Neural cell (in vitro differentiated cells): ENCODE results near the gene POU3F1. TPM values are rescaled to one million over a fixed set of nuclear protein-coding genes. Genes with fewer than 3 reads are reported as not detected.
A peak's percentile ranks its signal among the peaks of the same experiment; 100 is the strongest.

Source experiments
- H2AFZ ChIP-seq: fragments of 200-600, 300-800 bp; sonication (generic), shearing (Covaris generic); 2 replicates; pipeline ENCODE4 v1.6.0; 2014; ENCODE audit warnings: low read depth, mild to moderate bottlenecking, antibody characterized with exemption, low read length, moderate library complexity
- H3F3A ChIP-seq: fragments of 200-600 bp; shearing (Covaris generic); 2 replicates; pipeline ENCODE4 v1.6.1; 2016; ENCODE audit warnings: mild to moderate bottlenecking, moderate library complexity, mixed read lengths, antibody characterized with exemption, low read length; ENCODE audit not compliant: insufficient read depth, poor library complexity, severe bottlenecking
- H3K27ac ChIP-seq: fragments of 200-600, 300-800 bp; sonication (generic), shearing (Covaris generic); 2 replicates; pipeline ENCODE4 v1.5.1; 2014; ENCODE audit warnings: mild to moderate bottlenecking, low read length, moderate library complexity
- H3K27me3 ChIP-seq: fragments of 300-800, 200-600 bp; sonication (generic), shearing (Covaris generic); 2 replicates; pipeline ENCODE4 v1.6.0; 2014; ENCODE audit warnings: mild to moderate bottlenecking, low read depth, low read length, moderate library complexity; ENCODE audit not compliant: insufficient read depth
- H3K36me3 ChIP-seq: fragments of 300-800, 200-600 bp; sonication (generic), shearing (Covaris generic); 2 replicates; pipeline ENCODE4 v1.5.1; 2014; ENCODE audit warnings: mild to moderate bottlenecking, antibody characterized with exemption, low read length, moderate library complexity; ENCODE audit not compliant: insufficient read depth
- H3K4me2 ChIP-seq: fragments of 300-800, 200-600 bp; sonication (generic), shearing (Covaris generic); 2 replicates; pipeline ENCODE4 v1.6.0; 2014; ENCODE audit warnings: mild to moderate bottlenecking, low read length
- H3K4me3 ChIP-seq: fragments of 300-800, 200-600 bp; sonication (generic), shearing (Covaris generic); 2 replicates; pipeline ENCODE4 v1.5.1; 2014; ENCODE audit warnings: mild to moderate bottlenecking, low read length, moderate library complexity
- H3K79me2 ChIP-seq: fragments of 200-600 bp; shearing (Covaris generic); replicated peaks from 2 replicates; pipeline ENCODE4 v1.6.0; 2014; ENCODE audit warnings: mild to moderate bottlenecking, low read length, moderate library complexity; ENCODE audit not compliant: insufficient read depth
- H3K9ac ChIP-seq: fragments of 300-800, 200-600 bp; sonication (generic), shearing (Covaris generic); 2 replicates; pipeline ENCODE4 v1.6.1; 2016; ENCODE audit warnings: mild to moderate bottlenecking, low read length, mixed read lengths
- H3K9me2 ChIP-seq: fragments of 200-600 bp; shearing (Covaris generic); 2 replicates; pipeline ENCODE4 v1.6.1; 2016; ENCODE audit warnings: mild to moderate bottlenecking, low read length, mixed read lengths; ENCODE audit not compliant: insufficient read depth
- H3K9me3 ChIP-seq: fragments of 200-600, 300-800 bp; sonication (generic), shearing (Covaris generic); 2 replicates; pipeline ENCODE4 v1.6.1; 2016; ENCODE audit warnings: mild to moderate bottlenecking, mixed run types, low read length, moderate library complexity, mixed read lengths
- H4K20me1 ChIP-seq: fragments of 200-600 bp; shearing (Covaris generic); 2 replicates; pipeline ENCODE4 v1.6.1; 2016; ENCODE audit warnings: mild to moderate bottlenecking, mixed run types; ENCODE audit not compliant: insufficient read depth
- CTCF ChIP-seq: fragments of 450-650 bp; IDR thresholded peaks from 2 replicates; pipeline ENCODE4 v1.5.1; 2014; ENCODE audit warnings: antibody characterized with exemption, mild to moderate bottlenecking, moderate library complexity; ENCODE audit not compliant: poor library complexity, severe bottlenecking
- EP300 ChIP-seq: fragments of 450-650 bp; conservative IDR thresholded peaks from 2 replicates; pipeline ENCODE4 v1.6.1; 2014; ENCODE audit warnings: antibody characterized with exemption, mild to moderate bottlenecking, moderate library complexity; ENCODE audit not compliant: poor library complexity, severe bottlenecking
- EZH2 ChIP-seq: fragments of 200-600, 300-800 bp; shearing (Covaris generic), sonication (generic); IDR thresholded peaks from 2 replicates; pipeline ENCODE4 v1.6.1; 2014; ENCODE audit warnings: antibody characterized with exemption, low read length, borderline replicate concordance, mild to moderate bottlenecking; ENCODE audit not compliant: insufficient read depth, poor library complexity, severe bottlenecking
- POLR2AphosphoS5 ChIP-seq: IDR thresholded peaks from 2 replicates; pipeline ENCODE4 v1.6.1; 2012
- RAD21 ChIP-seq: fragments of 450-650 bp; conservative IDR thresholded peaks from 2 replicates; pipeline ENCODE4 v1.6.1; 2014; ENCODE audit warnings: antibody characterized with exemption, mild to moderate bottlenecking, moderate library complexity
- REST ChIP-seq: IDR thresholded peaks from 2 replicates; pipeline ENCODE4 v1.6.1; 2012; ENCODE audit warnings: borderline replicate concordance
- SMC3 ChIP-seq: fragments of 450-650 bp; conservative IDR thresholded peaks from 2 replicates; pipeline ENCODE4 v1.6.1; 2014; ENCODE audit warnings: antibody characterized with exemption, mild to moderate bottlenecking, moderate library complexity; ENCODE audit not compliant: poor library complexity
- TAF1 ChIP-seq: IDR thresholded peaks from 2 replicates; pipeline ENCODE4 v1.6.1; 2012; ENCODE audit warnings: low read depth
- polyA plus RNA-seq: library from polyadenylated mRNA; depleted of rRNA; stranded (reverse); fragments of >200 nt; gene quantifications from 2 replicates; pipeline ENCODE4 v1.2.3, GENCODE V29; 2014

Gene POU3F1
- polyA plus RNA-seq, 1 donor from 2014 or later = 3.1 TPM

DNA sequence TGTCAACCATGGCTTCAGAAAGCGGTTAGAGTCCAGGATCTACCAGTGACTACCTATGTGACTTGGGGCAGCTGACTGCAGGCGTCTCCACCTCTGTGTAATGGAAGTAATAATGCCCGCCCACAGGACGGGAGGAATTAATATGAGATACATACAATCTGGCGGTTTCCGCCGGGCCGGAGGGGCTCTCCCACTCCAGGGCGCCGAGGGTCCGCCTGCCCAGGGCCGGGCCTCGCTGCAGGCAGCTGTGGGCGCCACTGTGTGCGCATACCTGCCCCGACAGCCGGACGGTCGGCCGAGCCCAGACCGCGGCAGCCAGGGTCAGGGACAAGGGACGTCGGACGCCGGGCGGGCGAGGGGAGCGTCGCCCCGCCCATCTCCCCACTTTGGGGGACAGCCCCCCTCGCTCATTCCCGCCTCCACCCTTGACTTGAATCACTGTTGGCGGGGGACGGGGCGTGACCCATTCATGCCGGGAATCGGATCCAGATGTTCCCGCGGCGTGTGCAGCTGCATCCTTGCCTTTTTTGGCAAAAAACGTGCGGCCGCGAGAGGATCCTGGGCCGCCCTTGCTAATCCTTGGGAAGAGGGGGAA lies 50.7 kb downstream of the POU3F1 start:
- H3K9me2 ChIP-seq = no peaks in the 10 kb centered on the region
- H3K27me3 ChIP-seq = peaks cover 6% of the 10 kb centered on the region
- TF ChIP-seq CTCF = no peak
- no peak for TF ChIP-seq SMC3
- no peak for TF ChIP-seq EP300
- TF ChIP-seq RAD21 = no peak
- TF ChIP-seq TAF1 = no peak
- TF ChIP-seq REST = no peak
- no peak for TF ChIP-seq POLR2AphosphoS5
- H3K4me2 ChIP-seq = no peak overlapping the region
- H3K27ac ChIP-seq = no peak overlapping the region
- no peaks in the 10 kb centered on the region for H3K36me3 ChIP-seq
- peak overlapping the region; percentile 36 for H3K4me3 ChIP-seq
- H3F3A ChIP-seq = no peaks in the 10 kb centered on the region
- no peak overlapping the region for H3K9ac ChIP-seq
- H3K9me3 ChIP-seq = no peaks in the 10 kb centered on the region
- H2AFZ ChIP-seq = no peak overlapping the region
- H3K79me2 ChIP-seq = no peaks in the 10 kb centered on the region
- H4K20me1 ChIP-seq = no peaks in the 10 kb centered on the region

GRCh38 chr1:37994886-37995566 lies 51.6 kb downstream of the POU3F1 start:
- Histone ChIP-seq H3K9ac (no peak overlapping the region), H4K20me1 (no peaks in the 10 kb centered on the region), H3K27ac (no peak overlapping the region), H3K36me3 (no peaks in the 10 kb centered on the region), H3F3A (no peaks in the 10 kb centered on the region), H3K27me3 (peaks cover 6% of the 10 kb centered on the region), H3K4me3 (no peak overlapping the region), H3K9me3 (no peaks in the 10 kb centered on the region), H3K4me2 (no peak overlapping the region), H3K79me2 (no peaks in the 10 kb centered on the region), H2AFZ (no peak overlapping the region), H3K9me2 (no peaks in the 10 kb centered on the region)
- TF ChIP-seq CTCF = no peak
- TF ChIP-seq TAF1 = no peak
- TF ChIP-seq REST = no peak
- TF ChIP-seq EZH2 = no peak
- no peak for TF ChIP-seq POLR2AphosphoS5
- no peak for TF ChIP-seq EP300
